Measurements from ENCODE around the gene CDKL5. TPM values are rescaled to one million over a fixed set of nuclear protein-coding genes. Genes with fewer than 3 reads are reported as not detected.

CDKL5 gene
- total RNA-seq, 2 donors from 2014 or later: 0.95 to 1.7 TPM

- Mint-ChIP-seq H3K27ac (no peak overlapping the region), H3K9me3 (no peaks in the 10 kb centered on the region), H3K27me3 (no peaks in the 10 kb centered on the region), H3K4me1 (no peaks in the 10 kb centered on the region), H3K36me3 (ENCODE audit: low read depth) (no peaks in the 10 kb centered on the region), H3K4me3 (no peak overlapping the region)
- no peak for ATAC-seq (replicated peaks)
Observed at GRCh38 chrX:18491587-18492340, 66.4 kb downstream of the CDKL5 start.

GRCh38 chrX:18534949-18535348 is 109.5 kb downstream of the CDKL5 start:
- H3K27me3 Mint-ChIP-seq: no peaks in the 10 kb centered on the region
- no peaks in the 10 kb centered on the region for H3K36me3 Mint-ChIP-seq (ENCODE audit: low read depth)
- ATAC-seq (replicated peaks): no peak
- H3K27ac Mint-ChIP-seq: no peak overlapping the region
- H3K9me3 Mint-ChIP-seq: no peaks in the 10 kb centered on the region
- H3K4me3 Mint-ChIP-seq: no peak overlapping the region
- no peaks in the 10 kb centered on the region for H3K4me1 Mint-ChIP-seq

- Mint-ChIP-seq H3K4me3 (no peak overlapping the region), H3K36me3 (ENCODE audit: low read depth) (no peaks in the 10 kb centered on the region), H3K27ac (no peak overlapping the region), H3K9me3 (no peaks in the 10 kb centered on the region), H3K27me3 (no peaks in the 10 kb centered on the region), H3K4me1 (no peaks in the 10 kb centered on the region)
- ATAC-seq (replicated peaks): no peak
Observed at GRCh38 chrX:18537068-18537467, 111.7 kb downstream of the CDKL5 start.

GRCh38 chrX:18537524-18537923 is 112.1 kb downstream of the CDKL5 start:
- Mint-ChIP-seq H3K36me3 (ENCODE audit: low read depth) (no peaks in the 10 kb centered on the region), H3K9me3 (no peaks in the 10 kb centered on the region), H3K27ac (no peak overlapping the region), H3K4me3 (no peak overlapping the region), H3K4me1 (no peaks in the 10 kb centered on the region), H3K27me3 (no peaks in the 10 kb centered on the region)
- ATAC-seq (replicated peaks): no peak

- no peak overlapping the region for H3K4me3 Mint-ChIP-seq
- H3K4me1 Mint-ChIP-seq: no peaks in the 10 kb centered on the region
- no peaks in the 10 kb centered on the region for H3K36me3 Mint-ChIP-seq (ENCODE audit: low read depth)
- no peak for ATAC-seq (replicated peaks)
- no peaks in the 10 kb centered on the region for H3K27me3 Mint-ChIP-seq
- H3K9me3 Mint-ChIP-seq: no peaks in the 10 kb centered on the region
- H3K27ac Mint-ChIP-seq: no peak overlapping the region
Observed at GRCh38 chrX:18542131-18542530, 116.7 kb downstream of the CDKL5 start.

GRCh38 chrX:18542905-18543304 is 117.5 kb downstream of the CDKL5 start:
- H3K4me1 Mint-ChIP-seq: no peaks in the 10 kb centered on the region

GRCh38 chrX:18543738-18544137 is 118.3 kb downstream of the CDKL5 start:
- Mint-ChIP-seq H3K27ac (no peak overlapping the region), H3K4me3 (no peak overlapping the region), H3K9me3 (no peaks in the 10 kb centered on the region), H3K27me3 (no peaks in the 10 kb centered on the region), H3K4me1 (no peaks in the 10 kb centered on the region), H3K36me3 (ENCODE audit: low read depth) (no peaks in the 10 kb centered on the region)
- ATAC-seq (replicated peaks): no peak

More at GRCh38 chrX:18542905-18543304, 117.5 kb downstream of the CDKL5 start:
- Mint-ChIP-seq H3K36me3 (ENCODE audit: low read depth) (no peaks in the 10 kb centered on the region), H3K27me3 (no peaks in the 10 kb centered on the region), H3K9me3 (no peaks in the 10 kb centered on the region), H3K27ac (no peak overlapping the region), H3K4me3 (no peak overlapping the region)
- ATAC-seq (replicated peaks): no peak

- no peaks in the 10 kb centered on the region for H3K36me3 Mint-ChIP-seq (ENCODE audit: low read depth)
- no peaks in the 10 kb centered on the region for H3K9me3 Mint-ChIP-seq
- no peak for ATAC-seq (replicated peaks)
- no peak overlapping the region for H3K4me3 Mint-ChIP-seq
- H3K27ac Mint-ChIP-seq: no peak overlapping the region
- H3K4me1 Mint-ChIP-seq: no peaks in the 10 kb centered on the region
- no peaks in the 10 kb centered on the region for H3K27me3 Mint-ChIP-seq
Observed at GRCh38 chrX:18545771-18546170, 120.4 kb downstream of the CDKL5 start.

- no peaks in the 10 kb centered on the region for H3K9me3 Mint-ChIP-seq
- no peak overlapping the region for H3K27ac Mint-ChIP-seq
- no peak overlapping the region for H3K4me3 Mint-ChIP-seq
Observed at GRCh38 chrX:18548996-18549395, 123.6 kb downstream of the CDKL5 start.

GRCh38 chrX:18549643-18550042 is 124.2 kb downstream of the CDKL5 start:
- Mint-ChIP-seq H3K27me3 (no peaks in the 10 kb centered on the region), H3K4me1 (peaks cover 8% of the 10 kb centered on the region), H3K9me3 (no peaks in the 10 kb centered on the region), H3K27ac (no peak overlapping the region), H3K4me3 (no peak overlapping the region), H3K36me3 (ENCODE audit: low read depth) (no peaks in the 10 kb centered on the region)
- no peak for ATAC-seq (replicated peaks)

More at GRCh38 chrX:18548996-18549395, 123.6 kb downstream of the CDKL5 start:
- H3K36me3 Mint-ChIP-seq (ENCODE audit: low read depth): no peaks in the 10 kb centered on the region
- peaks cover 8% of the 10 kb centered on the region for H3K4me1 Mint-ChIP-seq
- ATAC-seq (replicated peaks): no peak
- no peaks in the 10 kb centered on the region for H3K27me3 Mint-ChIP-seq

GRCh38 chrX:18557879-18558278 is 132.5 kb downstream of the CDKL5 start:
- H3K36me3 Mint-ChIP-seq (ENCODE audit: low read depth): no peaks in the 10 kb centered on the region
- H3K27me3 Mint-ChIP-seq: no peaks in the 10 kb centered on the region
- H3K4me3 Mint-ChIP-seq: no peak overlapping the region
- H3K27ac Mint-ChIP-seq: no peak overlapping the region
- no peak for ATAC-seq (replicated peaks)
- H3K4me1 Mint-ChIP-seq: peaks cover 3% of the 10 kb centered on the region
- no peaks in the 10 kb centered on the region for H3K9me3 Mint-ChIP-seq

- H3K4me3 Mint-ChIP-seq: no peak overlapping the region
- H3K27ac Mint-ChIP-seq: no peak overlapping the region
- H3K27me3 Mint-ChIP-seq: no peaks in the 10 kb centered on the region
- H3K4me1 Mint-ChIP-seq: no peaks in the 10 kb centered on the region
- no peaks in the 10 kb centered on the region for H3K9me3 Mint-ChIP-seq
- no peak for ATAC-seq (replicated peaks)
- H3K36me3 Mint-ChIP-seq (ENCODE audit: low read depth): no peaks in the 10 kb centered on the region
Observed at GRCh38 chrX:18558799-18559198, 133.4 kb downstream of the CDKL5 start.

- Mint-ChIP-seq H3K4me1 (no peaks in the 10 kb centered on the region), H3K4me3 (no peak overlapping the region), H3K27ac (no peak overlapping the region), H3K27me3 (no peaks in the 10 kb centered on the region), H3K9me3 (no peaks in the 10 kb centered on the region), H3K36me3 (ENCODE audit: low read depth) (no peaks in the 10 kb centered on the region)
- no peak for ATAC-seq (replicated peaks)
Observed at GRCh38 chrX:18561020-18561419, 135.6 kb downstream of the CDKL5 start.

- no peak overlapping the region for H3K27ac Mint-ChIP-seq
- H3K9me3 Mint-ChIP-seq: no peaks in the 10 kb centered on the region
- ATAC-seq (replicated peaks): no peak
- no peaks in the 10 kb centered on the region for H3K4me1 Mint-ChIP-seq
- no peak overlapping the region for H3K4me3 Mint-ChIP-seq
- no peaks in the 10 kb centered on the region for H3K27me3 Mint-ChIP-seq
- H3K36me3 Mint-ChIP-seq (ENCODE audit: low read depth): no peaks in the 10 kb centered on the region
Observed at GRCh38 chrX:18565727-18566126, 140.3 kb downstream of the CDKL5 start.

GRCh38 chrX:18566748-18567147 is 141.3 kb downstream of the CDKL5 start:
- ATAC-seq (replicated peaks): no peak
- Mint-ChIP-seq H3K27me3 (no peaks in the 10 kb centered on the region), H3K27ac (no peak overlapping the region), H3K4me1 (no peaks in the 10 kb centered on the region), H3K4me3 (no peak overlapping the region), H3K9me3 (no peaks in the 10 kb centered on the region), H3K36me3 (ENCODE audit: low read depth) (no peaks in the 10 kb centered on the region)

GRCh38 chrX:18573556-18573955 is 148.1 kb downstream of the CDKL5 start:
- no peaks in the 10 kb centered on the region for H3K27me3 Mint-ChIP-seq
- H3K9me3 Mint-ChIP-seq: no peaks in the 10 kb centered on the region
- ATAC-seq (replicated peaks): no peak
- no peaks in the 10 kb centered on the region for H3K4me1 Mint-ChIP-seq
- H3K27ac Mint-ChIP-seq: no peak overlapping the region
- H3K36me3 Mint-ChIP-seq (ENCODE audit: low read depth): no peaks in the 10 kb centered on the region
- H3K4me3 Mint-ChIP-seq: no peak overlapping the region

Data from activated T-helper 17 cell treated with anti-CD3 and anti-CD28 coated beads, Interleukin-2, amount 50 U/mL, for 72 hours (primary cell).